ENCODE data around the gene ITSN2.
A peak's percentile ranks its signal among the peaks of the same experiment; 100 is the strongest.

The ITSN2 gene

DNA sequence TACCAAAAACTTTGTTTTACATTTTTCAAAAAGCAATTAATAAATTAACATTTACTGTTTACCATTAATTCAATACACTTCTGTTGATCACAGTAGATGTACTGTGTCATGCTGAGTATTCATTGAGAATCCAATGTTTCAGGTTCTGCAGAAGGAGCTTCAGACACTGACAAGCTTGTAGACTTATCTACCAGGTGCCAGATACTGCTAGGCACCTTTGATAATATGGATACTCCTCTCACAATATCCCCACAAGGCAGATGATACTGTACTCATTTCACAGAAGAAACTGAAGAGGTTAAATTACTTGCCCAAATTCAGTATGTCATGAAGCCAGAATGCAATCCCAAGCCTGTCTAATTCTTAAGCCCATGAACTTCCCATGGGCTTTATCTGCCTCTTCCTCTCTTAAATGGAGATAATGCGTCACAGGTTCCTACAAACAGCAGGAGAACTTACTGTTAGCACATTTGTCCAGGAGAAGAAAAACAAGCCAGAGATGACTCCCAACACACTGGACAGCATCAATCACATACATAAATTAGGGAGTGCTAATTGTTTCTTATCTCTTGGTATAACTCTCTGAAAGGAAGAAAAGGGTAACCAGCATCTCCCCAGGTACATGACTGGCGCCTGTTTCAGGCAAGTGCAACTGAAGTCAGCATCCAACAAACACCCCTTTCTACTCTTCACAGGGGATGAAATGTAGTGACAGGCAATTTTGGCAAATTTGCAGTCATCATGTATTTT is 27.4 kb downstream of the ITSN2 start:
- DNase-seq = no peak

GRCh38 chr2:24330161-24330560 is 30.2 kb downstream of the ITSN2 start:
- DNase-seq = no peak

DNA sequence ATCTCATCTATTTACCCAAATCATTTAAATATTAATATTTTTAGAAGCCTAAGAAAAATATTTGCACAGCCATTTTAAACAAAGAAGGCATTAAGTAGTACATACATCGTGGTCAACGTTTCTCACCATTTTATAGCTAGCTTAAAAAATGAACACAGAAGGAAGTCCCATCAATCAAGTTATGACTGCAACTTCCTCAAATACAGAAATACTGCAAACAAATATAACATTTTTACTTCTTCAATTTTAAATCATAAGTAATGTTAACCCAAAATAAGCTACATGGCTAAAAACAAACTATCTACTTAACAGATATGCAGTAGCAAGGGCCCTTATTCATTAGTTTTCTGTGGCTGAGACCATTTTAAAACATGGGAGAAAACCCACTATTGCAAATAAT is 30.6 kb downstream of the ITSN2 start:
- no peak for DNase-seq

DNA sequence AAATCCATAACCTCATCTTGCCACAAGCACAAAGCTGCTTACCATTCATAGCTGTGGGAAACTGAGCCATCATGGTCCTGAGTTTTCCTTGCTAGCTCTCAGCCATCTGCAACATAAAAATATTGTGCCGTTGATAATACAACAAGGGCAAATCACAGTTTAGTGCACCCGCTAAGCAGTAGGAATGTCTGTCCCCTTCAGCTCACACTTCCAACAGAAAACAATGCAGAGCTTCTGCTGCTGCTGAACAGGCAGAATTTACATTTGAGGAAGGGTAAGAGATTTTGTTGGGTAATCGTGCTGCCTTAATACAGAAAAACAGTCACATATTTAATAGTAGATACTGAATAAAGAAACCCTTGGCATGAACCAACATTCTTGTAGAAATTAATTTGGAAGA is 32.3 kb downstream of the ITSN2 start:
- DNase-seq = no peak

GRCh38 chr2:24317491-24317920 is 42.8 kb downstream of the ITSN2 start:
- DNase-seq = no peak

DNA sequence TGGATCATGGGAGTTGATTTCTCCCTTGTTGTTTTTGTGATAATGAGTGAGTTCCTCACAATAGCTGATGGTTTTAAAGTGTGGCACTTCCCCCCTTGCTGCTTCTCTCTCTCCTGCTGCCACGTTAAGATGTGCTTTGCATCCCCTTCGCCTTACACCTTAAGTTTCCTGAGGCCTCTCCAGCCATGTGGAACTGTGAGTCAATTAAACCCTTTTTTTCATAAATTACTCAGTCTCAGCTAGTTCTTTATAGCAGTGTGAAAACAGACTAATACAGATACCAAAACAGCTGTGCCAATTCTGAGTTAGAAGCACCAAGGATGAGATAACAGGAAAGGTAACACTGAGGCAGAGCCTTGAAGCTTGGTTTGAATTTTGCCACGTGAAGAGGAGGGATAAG is 44.7 kb downstream of the ITSN2 start:
- DNase-seq = no peak

GRCh38 chr2:24313744-24314632 is 46.3 kb downstream of the ITSN2 start:
- peak in 1 of 2 experiments; percentile 35 for DNase-seq

DNA sequence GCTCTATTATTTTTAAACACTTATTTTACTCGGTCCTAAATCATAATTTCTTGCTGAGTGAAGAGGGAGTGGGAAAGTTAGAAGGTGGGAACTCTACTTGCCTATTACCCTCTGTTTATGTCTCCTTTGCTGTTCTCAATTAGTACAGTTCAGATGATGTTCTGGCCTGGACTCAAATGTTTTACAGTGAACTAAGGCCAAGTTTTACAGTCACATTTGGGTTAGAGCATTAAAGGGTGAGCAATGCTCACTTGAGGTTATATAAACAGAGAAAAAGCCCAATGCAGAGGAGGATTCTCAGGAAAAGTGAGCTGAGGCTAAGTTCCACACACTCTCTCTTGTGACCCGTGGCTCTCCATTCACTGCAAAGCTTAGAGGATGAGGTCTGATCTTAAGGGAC is 52.4 kb downstream of the ITSN2 start:
- no peak for DNase-seq

- no peak for DNase-seq
Measured at GRCh38 chr2:24304631-24305030, 55.7 kb downstream of the ITSN2 start.

GRCh38 chr2:24304098-24304497 is 56.2 kb downstream of the ITSN2 start:
- DNase-seq = no peak

DNA sequence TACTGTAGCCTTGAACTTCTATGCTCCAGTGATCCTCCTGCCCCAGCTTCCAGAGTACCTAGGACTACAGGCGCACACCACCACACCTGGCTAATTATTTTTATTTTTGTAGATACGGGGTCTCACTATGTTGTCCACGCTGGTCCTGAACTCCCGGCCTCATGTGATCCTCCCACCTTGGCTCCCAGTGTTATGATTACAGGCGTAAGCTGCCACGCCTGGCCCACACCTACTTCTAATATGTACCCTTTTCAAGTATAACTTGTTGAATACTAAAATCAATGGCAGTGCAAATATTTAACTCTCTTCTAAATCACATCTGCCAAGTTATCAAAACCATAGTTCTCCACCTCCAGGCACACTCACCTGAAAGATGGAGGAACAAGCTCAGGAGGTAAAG is 58.7 kb downstream of the ITSN2 start:
- DNase-seq = no peak

DNA sequence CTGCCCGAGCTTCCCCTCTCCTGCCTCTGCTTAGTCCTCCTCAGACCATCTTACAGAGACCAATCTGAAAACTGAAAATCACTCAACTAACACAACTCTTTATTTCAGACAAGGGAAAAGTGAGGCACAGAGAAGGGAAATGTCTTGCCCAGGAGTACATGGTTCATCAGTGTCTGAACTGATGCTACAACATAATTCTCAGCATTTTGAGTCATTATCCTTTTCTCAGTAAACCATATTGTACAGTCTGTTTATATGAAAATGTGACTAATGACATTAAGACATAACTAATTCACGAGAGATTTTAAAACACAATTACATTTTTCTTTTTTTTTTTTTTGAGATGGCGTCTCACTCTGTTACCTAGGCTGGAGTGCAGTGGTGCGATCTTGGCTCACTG is 62.7 kb downstream of the ITSN2 start:
- DNase-seq = no peak

DNA sequence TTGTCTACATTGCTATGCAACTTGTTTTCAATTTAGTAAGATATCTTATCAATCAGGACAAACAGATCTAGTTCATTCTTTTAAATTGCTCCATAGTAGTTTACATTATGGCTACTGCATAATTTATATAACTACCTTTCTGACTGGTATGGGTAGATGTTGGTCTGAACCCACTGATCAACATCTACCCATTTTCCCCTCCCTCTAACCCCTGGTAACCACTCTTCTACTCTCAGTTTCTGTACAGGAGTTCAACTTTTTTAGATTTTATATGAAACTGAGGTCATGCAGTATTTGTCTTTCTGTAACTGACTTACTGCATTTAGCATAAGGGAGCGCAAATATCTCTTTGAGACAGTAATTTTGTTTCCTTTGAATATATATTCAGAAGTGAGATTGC is 73.2 kb downstream of the ITSN2 start:
- no peak for DNase-seq

- DNase-seq = no peak
Measured at GRCh38 chr2:24285484-24286152, 74.7 kb downstream of the ITSN2 start.

GRCh38 chr2:24280645-24281044 is 79.7 kb downstream of the ITSN2 start:
- DNase-seq = no peak

- no peak for DNase-seq
Measured at GRCh38 chr2:24280161-24280560, 80.2 kb downstream of the ITSN2 start.

- DNase-seq = no peak
Measured at GRCh38 chr2:24276349-24276899, 83.9 kb downstream of the ITSN2 start.

- no peak for DNase-seq
Measured at GRCh38 chr2:24274809-24275208, 85.5 kb downstream of the ITSN2 start.

- no peak for DNase-seq
Measured at GRCh38 chr2:24273598-24273997, 86.7 kb downstream of the ITSN2 start.

DNA sequence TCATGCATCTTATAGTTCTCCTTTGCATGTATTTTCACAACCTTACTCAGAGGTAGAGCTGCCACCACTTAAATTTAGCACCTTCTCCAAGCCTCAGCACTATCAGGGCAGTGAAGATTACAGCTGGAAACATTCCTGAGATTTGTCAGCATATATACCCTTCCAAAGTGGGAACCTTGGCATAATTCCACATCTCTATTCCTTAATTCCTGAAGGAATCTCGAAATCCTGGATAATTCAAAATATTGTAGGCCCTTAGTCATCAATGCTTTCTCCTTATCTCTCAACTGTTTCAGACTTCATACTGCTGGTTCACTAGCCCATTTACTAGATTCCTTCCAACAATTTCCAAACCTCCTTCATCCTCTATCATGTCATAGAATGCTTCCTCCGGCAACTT is 87.4 kb downstream of the ITSN2 start:
- no peak for DNase-seq

DNA sequence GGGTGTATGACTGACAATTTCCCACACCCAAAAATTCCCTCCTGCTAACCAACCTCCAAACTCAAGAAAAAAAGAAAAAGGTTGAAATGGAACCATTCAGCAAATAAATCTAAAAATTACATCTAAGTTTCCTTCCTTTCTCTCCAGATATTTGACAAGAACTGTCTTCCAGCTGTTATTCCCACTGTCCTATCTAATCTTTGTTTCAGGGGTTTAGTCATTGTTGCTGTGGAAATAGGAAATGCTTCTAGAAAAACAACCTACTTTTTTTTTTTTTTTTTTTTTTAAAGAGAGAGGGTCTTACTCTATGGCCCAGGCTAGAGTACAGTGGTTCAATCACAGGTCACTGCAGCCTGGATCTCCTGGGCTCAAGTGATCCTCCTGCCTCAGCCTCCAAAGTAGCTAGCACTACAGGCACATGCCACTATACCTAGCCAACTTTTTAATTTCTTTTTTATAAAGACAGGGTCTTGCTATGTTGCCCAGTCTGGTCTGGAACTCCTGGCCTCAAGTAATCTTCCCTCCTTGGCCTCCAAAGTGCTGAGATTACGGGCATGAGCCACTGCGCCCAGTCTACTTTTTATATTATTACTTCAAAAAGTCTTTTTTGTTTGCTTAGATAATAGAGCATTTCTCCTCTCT is 88.1 kb downstream of the ITSN2 start:
- DNase-seq = no peak

DNA sequence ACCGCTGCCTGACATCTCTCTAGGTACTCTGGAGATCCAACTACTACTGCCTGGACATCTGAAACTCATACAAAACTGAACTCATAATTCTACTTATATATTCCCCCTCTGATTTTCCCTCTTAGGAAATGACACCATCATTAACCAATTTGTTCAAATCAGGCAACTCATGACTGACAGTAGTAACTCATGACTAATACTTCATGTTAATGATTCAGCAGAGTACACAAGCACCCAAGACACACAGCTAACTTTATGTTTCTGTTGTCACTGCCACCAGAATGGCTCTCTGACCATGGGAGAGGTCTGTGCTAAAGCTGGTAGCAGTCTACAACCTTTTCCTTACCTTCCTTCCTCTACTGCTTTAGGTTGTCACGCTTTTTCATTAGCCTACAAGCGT is 91.1 kb downstream of the ITSN2 start:
- no peak for DNase-seq

- no peak for DNase-seq
Measured at GRCh38 chr2:24265212-24265611, 95.1 kb downstream of the ITSN2 start.
